ENCODE results near the gene CHST5. TPM values are rescaled to one million over a fixed set of nuclear protein-coding genes. Genes with fewer than 3 reads are reported as not detected.

Gene CHST5
- total RNA-seq, 1 donor from 2014 or later: 0.62 TPM

GRCh38 chr16:75576384-75576811, 40.5 kb upstream of the CHST5 start:
- Histone ChIP-seq H3K4me1 (peaks cover 12% of the 10 kb centered on the region), H3K4me3 (no peak overlapping the region), H3K9me3 (no peaks in the 10 kb centered on the region), H3K27me3 (ENCODE audit: low read depth) (no peaks in the 10 kb centered on the region), H3K36me3 (peaks cover 97% of the 10 kb centered on the region), H3K27ac (no peak overlapping the region)
- no peak for TF ChIP-seq CTCF (IDR thresholded peaks at IDR 0.05)
- DNase-seq: no peak
- ATAC-seq: no peak
- intact Hi-C loops (cut with DNase I): no loop called here

- ATAC-seq (no peak), DNase-seq (no peak)
- H3K4me1 ChIP-seq: peaks cover 16% of the 10 kb centered on the region
- H3K9me3 ChIP-seq: no peaks in the 10 kb centered on the region
- intact Hi-C loops (cut with DNase I): no loop called here
- peaks cover 98% of the 10 kb centered on the region for H3K36me3 ChIP-seq
- H3K27ac ChIP-seq: no peak overlapping the region
- no peak overlapping the region for H3K4me3 ChIP-seq
- no peaks in the 10 kb centered on the region for H3K27me3 ChIP-seq (ENCODE audit: low read depth)
- TF ChIP-seq CTCF (IDR thresholded peaks at IDR 0.05): no peak
Observed at GRCh38 chr16:75575958-75576357, 40.0 kb upstream of the CHST5 start.

GRCh38 chr16:75573955-75574354, 38.0 kb upstream of the CHST5 start:
- Histone ChIP-seq H3K27ac (no peak overlapping the region), H3K36me3 (peaks cover 99% of the 10 kb centered on the region), H3K27me3 (ENCODE audit: low read depth) (no peaks in the 10 kb centered on the region), H3K4me3 (no peak overlapping the region), H3K4me1 (peaks cover 33% of the 10 kb centered on the region), H3K9me3 (no peaks in the 10 kb centered on the region)
- no peak for TF ChIP-seq CTCF (IDR thresholded peaks at IDR 0.05)
- ATAC-seq: no peak
- intact Hi-C loops (cut with DNase I): no loop called here
- no peak for DNase-seq

- H3K9me3 ChIP-seq: no peaks in the 10 kb centered on the region
- intact Hi-C loops (cut with DNase I): no loop called here
- no peak for ATAC-seq
- H3K4me3 ChIP-seq: no peak overlapping the region
- DNase-seq: no peak
- no peak overlapping the region for H3K27ac ChIP-seq
- no peaks in the 10 kb centered on the region for H3K27me3 ChIP-seq (ENCODE audit: low read depth)
- H3K36me3 ChIP-seq: peaks cover 99% of the 10 kb centered on the region
- H3K4me1 ChIP-seq: peaks cover 43% of the 10 kb centered on the region
- TF ChIP-seq CTCF (IDR thresholded peaks at IDR 0.05): no peak
Observed at GRCh38 chr16:75572864-75573542, 37.1 kb upstream of the CHST5 start.

GRCh38 chr16:75570396-75571065, 34.6 kb upstream of the CHST5 start:
- H3K27ac ChIP-seq: peak overlapping the region; percentile 26
- H3K27me3 ChIP-seq (ENCODE audit: low read depth): no peaks in the 10 kb centered on the region
- intact Hi-C loops (cut with DNase I): no loop called here
- H3K9me3 ChIP-seq: no peaks in the 10 kb centered on the region
- TF ChIP-seq CTCF (IDR thresholded peaks at IDR 0.05): no peak
- ATAC-seq (no peak), DNase-seq (no peak)
- peaks cover 79% of the 10 kb centered on the region for H3K36me3 ChIP-seq
- H3K4me3 ChIP-seq: no peak overlapping the region
- peaks cover 60% of the 10 kb centered on the region for H3K4me1 ChIP-seq
